ENCODE data around the gene TGFB2. TPM values are rescaled to one million over a fixed set of nuclear protein-coding genes. Genes with fewer than 3 reads are reported as not detected.

The TGFB2 gene
- total and polyA plus RNA-seq, 2 experiments from 2014 or later = 0.97 to 1.3 TPM

DNA sequence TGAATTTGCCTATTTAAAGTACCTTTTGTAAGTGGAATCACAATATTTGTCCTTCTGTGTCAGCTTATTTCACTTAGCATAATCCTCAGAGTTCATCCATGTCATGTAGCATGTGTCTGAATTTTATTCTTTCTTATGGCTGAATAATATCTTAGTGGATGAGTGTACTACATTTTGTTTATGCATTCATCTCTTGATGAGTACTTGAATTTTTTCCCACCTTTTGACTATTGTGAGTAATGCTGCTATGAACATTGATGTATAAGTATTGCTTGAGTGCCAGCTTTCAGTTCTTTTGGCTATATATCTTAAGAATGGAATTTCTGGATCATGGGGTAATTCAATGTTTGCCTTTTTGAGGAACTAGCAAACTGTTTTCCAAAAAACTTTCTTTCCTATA lies 84.2 kb downstream of the TGFB2 start:
- Histone ChIP-seq H3K4me2 (ENCODE audit: unreplicated experiment) (no peak overlapping the region), H3F3A (ENCODE audit: insufficient read depth) (peaks cover 16% of the 10 kb centered on the region), H3K27ac (no peak overlapping the region), H3K79me2 (ENCODE audit: insufficient read depth) (no peaks in the 10 kb centered on the region), H3K9me3 (ENCODE audit: low read depth) (no peaks in the 10 kb centered on the region), H2AFZ (no peak overlapping the region), H3K36me3 (ENCODE audit: low read depth) (no peaks in the 10 kb centered on the region), H3K27me3 (replicated peaks; ENCODE audit: insufficient read depth) (no peaks in the 10 kb centered on the region), H4K20me1 (ENCODE audit: insufficient read depth) (no peaks in the 10 kb centered on the region), H3K9me2 (ENCODE audit: insufficient read depth) (no peaks in the 10 kb centered on the region), H3K4me1 (ENCODE audit: insufficient read depth) (peaks cover 31% of the 10 kb centered on the region), H3K4me3 (no peak overlapping the region), H3K9ac (no peak overlapping the region)
- no peak for DNase-seq
- in situ Hi-C loops (cut with MboI) = no loop called here
- no peak for TF ChIP-seq EZH2phosphoT487 (IDR thresholded peaks at IDR 0.05; ENCODE audit: insufficient read depth, low read depth)
- no peak for TF ChIP-seq EZH2 (IDR thresholded peaks at IDR 0.05; ENCODE audit: insufficient read depth, poor library complexity, severe bottlenecking)

DNA sequence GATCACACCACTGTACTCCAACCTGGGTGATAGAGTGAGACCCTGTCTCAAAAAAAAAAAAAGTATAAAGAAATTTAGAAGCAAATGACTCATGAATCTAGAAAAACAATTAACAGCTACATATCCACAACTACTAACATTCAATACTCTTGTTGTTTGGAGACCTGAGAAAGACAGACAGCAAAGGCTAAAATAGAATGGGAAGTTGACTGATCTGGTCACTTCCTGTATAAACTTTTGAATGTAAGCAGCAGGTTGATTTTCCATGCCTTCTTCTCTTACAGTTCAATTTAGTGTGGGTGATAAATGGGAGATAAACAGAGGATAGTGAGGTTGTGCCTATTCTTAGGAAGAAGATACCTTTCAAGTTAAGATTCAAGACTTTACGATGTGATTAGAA lies 85.2 kb downstream of the TGFB2 start:
- 93 to 94% methylated on average over 1 of the region's 1 CpG for WGBS, 2 experiments (ENCODE audit: low coverage in 1 of 2, low lambda C conversion rate in 2 of 2, missing lambda C conversion rate in 2 of 2)

DNA sequence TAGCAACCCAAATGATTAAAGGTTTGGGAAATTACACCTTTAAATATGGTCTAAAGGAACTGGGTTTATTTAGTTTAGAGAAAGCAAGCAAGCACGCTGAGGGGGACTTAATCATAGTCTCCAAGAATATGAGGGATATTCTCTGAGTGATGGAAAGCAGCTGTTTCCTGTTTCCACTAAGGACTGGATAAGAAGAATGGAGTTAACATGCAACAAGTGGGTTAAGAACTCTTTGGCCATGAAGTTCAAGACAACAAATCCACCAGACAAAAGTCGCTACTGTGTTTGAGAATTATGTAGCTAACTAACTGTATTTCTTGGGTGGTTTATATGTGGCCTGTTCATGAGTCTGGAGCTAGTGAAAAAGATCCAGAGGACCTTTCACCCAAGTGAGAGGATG lies 85.7 kb downstream of the TGFB2 start:
- H3K9ac ChIP-seq = no peak overlapping the region
- H4K20me1 ChIP-seq (ENCODE audit: insufficient read depth) = no peaks in the 10 kb centered on the region
- no peak overlapping the region for H3K4me2 ChIP-seq (ENCODE audit: unreplicated experiment)
- no peaks in the 10 kb centered on the region for H3K79me2 ChIP-seq (ENCODE audit: insufficient read depth)
- H3K36me3 ChIP-seq (ENCODE audit: low read depth) = no peaks in the 10 kb centered on the region
- H3F3A ChIP-seq (ENCODE audit: insufficient read depth) = peaks cover 10% of the 10 kb centered on the region
- H3K4me3 ChIP-seq = no peak overlapping the region
- WGBS, 2 experiments (ENCODE audit: low coverage in 1 of 2, low lambda C conversion rate in 2 of 2, missing lambda C conversion rate in 2 of 2) = 80 to 84% methylated on average over 2 of the region's 2 CpGs
- H3K4me1 ChIP-seq (ENCODE audit: insufficient read depth) = peaks cover 18% of the 10 kb centered on the region
- DNase-seq = no peak
- H3K9me3 ChIP-seq (ENCODE audit: low read depth) = no peaks in the 10 kb centered on the region
- TF ChIP-seq EZH2 (IDR thresholded peaks at IDR 0.05; ENCODE audit: insufficient read depth, poor library complexity, severe bottlenecking) (no peak), EZH2phosphoT487 (IDR thresholded peaks at IDR 0.05; ENCODE audit: insufficient read depth, low read depth) (no peak)
- no peak overlapping the region for H3K27ac ChIP-seq
- H3K27me3 ChIP-seq (replicated peaks; ENCODE audit: insufficient read depth) = no peaks in the 10 kb centered on the region
- H3K9me2 ChIP-seq (ENCODE audit: insufficient read depth) = no peaks in the 10 kb centered on the region
- no peak overlapping the region for H2AFZ ChIP-seq
- in situ Hi-C loops (cut with MboI) = no loop called here

More for the DNA sequence above, 85.2 kb downstream of the TGFB2 start:
- Histone ChIP-seq H3K36me3 (ENCODE audit: low read depth) (no peaks in the 10 kb centered on the region), H3K4me3 (no peak overlapping the region), H3K9me3 (ENCODE audit: low read depth) (no peaks in the 10 kb centered on the region), H3K79me2 (ENCODE audit: insufficient read depth) (no peaks in the 10 kb centered on the region), H3K27me3 (replicated peaks; ENCODE audit: insufficient read depth) (no peaks in the 10 kb centered on the region), H3K4me1 (ENCODE audit: insufficient read depth) (peaks cover 22% of the 10 kb centered on the region), H3K4me2 (ENCODE audit: unreplicated experiment) (no peak overlapping the region), H4K20me1 (ENCODE audit: insufficient read depth) (no peaks in the 10 kb centered on the region), H3F3A (ENCODE audit: insufficient read depth) (peaks cover 15% of the 10 kb centered on the region), H2AFZ (no peak overlapping the region), H3K27ac (no peak overlapping the region), H3K9me2 (ENCODE audit: insufficient read depth) (no peaks in the 10 kb centered on the region), H3K9ac (no peak overlapping the region)
- in situ Hi-C loops (cut with MboI) = no loop called here
- TF ChIP-seq EZH2 (IDR thresholded peaks at IDR 0.05; ENCODE audit: insufficient read depth, poor library complexity, severe bottlenecking) = no peak
- no peak for TF ChIP-seq EZH2phosphoT487 (IDR thresholded peaks at IDR 0.05; ENCODE audit: insufficient read depth, low read depth)
- DNase-seq = no peak

DNA sequence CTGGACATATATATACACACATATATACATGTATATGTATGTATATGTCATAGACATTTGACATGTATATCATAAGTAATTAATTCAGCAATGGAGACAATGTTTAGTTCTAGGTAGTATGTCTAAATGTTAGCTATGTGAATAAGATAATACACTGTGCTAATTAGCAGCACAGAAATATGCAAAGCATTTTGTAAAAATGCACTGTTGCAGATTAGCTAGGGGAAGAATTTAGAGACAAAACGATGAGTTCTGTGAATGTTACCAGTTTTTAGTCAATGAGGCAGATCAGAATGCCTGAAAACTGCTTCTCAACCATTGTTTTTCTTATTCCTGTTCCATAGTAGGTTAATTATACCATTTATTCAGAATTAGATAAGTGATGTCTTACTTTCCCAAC lies 86.3 kb downstream of the TGFB2 start:
- no peaks in the 10 kb centered on the region for H3K79me2 ChIP-seq (ENCODE audit: insufficient read depth)
- peaks cover 11% of the 10 kb centered on the region for H3K4me1 ChIP-seq (ENCODE audit: insufficient read depth)
- no peaks in the 10 kb centered on the region for H3K27me3 ChIP-seq (replicated peaks; ENCODE audit: insufficient read depth)
- DNase-seq = no peak
- no peaks in the 10 kb centered on the region for H3K9me3 ChIP-seq (ENCODE audit: low read depth)
- no peaks in the 10 kb centered on the region for H4K20me1 ChIP-seq (ENCODE audit: insufficient read depth)
- no peaks in the 10 kb centered on the region for H3K36me3 ChIP-seq (ENCODE audit: low read depth)
- no peak overlapping the region for H3K9ac ChIP-seq
- peaks cover 3% of the 10 kb centered on the region; the same call in 1 of the 2 replicates for H3F3A ChIP-seq (ENCODE audit: insufficient read depth)
- H3K27ac ChIP-seq = no peak overlapping the region
- H3K4me3 ChIP-seq = no peak overlapping the region
- TF ChIP-seq EZH2phosphoT487 (IDR thresholded peaks at IDR 0.05; ENCODE audit: insufficient read depth, low read depth) (no peak), EZH2 (IDR thresholded peaks at IDR 0.05; ENCODE audit: insufficient read depth, poor library complexity, severe bottlenecking) (no peak)
- in situ Hi-C loops (cut with MboI) = no loop called here
- no peaks in the 10 kb centered on the region for H3K9me2 ChIP-seq (ENCODE audit: insufficient read depth)
- no peak overlapping the region for H2AFZ ChIP-seq
- H3K4me2 ChIP-seq (ENCODE audit: unreplicated experiment) = no peak overlapping the region
- WGBS, 2 experiments (ENCODE audit: low coverage in 1 of 2, low lambda C conversion rate in 2 of 2, missing lambda C conversion rate in 2 of 2) = 91 to 100% methylated on average over 1 of the region's 1 CpG

DNA sequence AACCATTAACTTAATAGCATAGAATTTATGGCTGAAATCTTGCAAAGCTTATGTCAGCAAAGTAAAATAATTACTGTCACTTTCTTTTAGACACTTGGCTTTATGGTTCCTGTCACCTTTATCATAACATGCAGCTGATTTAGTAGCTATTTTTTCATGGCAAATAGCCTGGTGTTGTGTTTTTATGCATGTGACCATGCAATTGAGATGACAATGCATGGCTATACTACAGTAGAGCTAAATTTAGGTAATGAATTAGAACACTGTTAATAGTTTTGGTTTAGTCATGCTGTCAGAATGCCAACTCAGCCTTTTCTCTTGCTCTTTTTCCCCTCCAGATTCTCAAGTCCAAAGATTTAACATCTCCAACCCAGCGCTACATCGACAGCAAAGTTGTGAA lies 88.6 kb downstream of the TGFB2 start:
- in situ Hi-C loops (cut with MboI) = no loop called here
- peak; percentile 46 for DNase-seq

More for the DNA sequence above, 88.6 kb downstream of the TGFB2 start:
- Histone ChIP-seq H3K4me3 (no peak overlapping the region), H2AFZ (no peak overlapping the region), H3K36me3 (ENCODE audit: low read depth) (no peaks in the 10 kb centered on the region), H3K4me1 (ENCODE audit: insufficient read depth) (peaks cover 8% of the 10 kb centered on the region; the same call in 1 of the 2 replicates), H3K79me2 (ENCODE audit: insufficient read depth) (no peaks in the 10 kb centered on the region), H3K9me2 (ENCODE audit: insufficient read depth) (no peaks in the 10 kb centered on the region), H3K9me3 (ENCODE audit: low read depth) (no peaks in the 10 kb centered on the region), H3K27me3 (replicated peaks; ENCODE audit: insufficient read depth) (no peaks in the 10 kb centered on the region), H3K4me2 (ENCODE audit: unreplicated experiment) (no peak overlapping the region), H3F3A (ENCODE audit: insufficient read depth) (no peaks in the 10 kb centered on the region), H4K20me1 (ENCODE audit: insufficient read depth) (no peaks in the 10 kb centered on the region), H3K9ac (no peak overlapping the region), H3K27ac (no peak overlapping the region)
- TF ChIP-seq EZH2 (IDR thresholded peaks at IDR 0.05; ENCODE audit: insufficient read depth, poor library complexity, severe bottlenecking) (no peak), EZH2phosphoT487 (IDR thresholded peaks at IDR 0.05; ENCODE audit: insufficient read depth, low read depth) (no peak)
- 98 to 100% methylated on average over 2 of the region's 2 CpGs for WGBS, 2 experiments (ENCODE audit: low coverage in 1 of 2, low lambda C conversion rate in 2 of 2, missing lambda C conversion rate in 2 of 2)

Data from GM23248 (cell line).